HG03432 (cell line): ENCODE measurements around the gene FMNL2.
A peak's percentile ranks its signal among the peaks of the same experiment; 100 is the strongest.

Experiments
- ATAC-seq: cut with Tn5 transposase; IDR thresholded peaks from one replicate; pipeline ENCODE4 v1.9.1; 2021; ENCODE audit warnings: mild to moderate bottlenecking, moderate library complexity; ENCODE audit not compliant: unreplicated experiment

FMNL2 gene

GRCh38 chr2:152488075-152488474 lies 153.1 kb downstream of the FMNL2 start:
- ATAC-seq: peak; percentile 27

GRCh38 chr2:152489364-152489763 lies 154.4 kb downstream of the FMNL2 start:
- no peak for ATAC-seq

- no peak for ATAC-seq
Measured at GRCh38 chr2:152490686-152491455, 155.9 kb downstream of the FMNL2 start.

GRCh38 chr2:152492131-152492530 lies 157.2 kb downstream of the FMNL2 start:
- no peak for ATAC-seq

GRCh38 chr2:152492911-152493310 lies 157.9 kb downstream of the FMNL2 start:
- ATAC-seq: no peak

GRCh38 chr2:152493417-152493816 lies 158.4 kb downstream of the FMNL2 start:
- ATAC-seq: no peak

GRCh38 chr2:152493945-152494528 lies 159.1 kb downstream of the FMNL2 start:
- no peak for ATAC-seq

GRCh38 chr2:152496371-152496770 lies 161.4 kb downstream of the FMNL2 start:
- ATAC-seq: no peak

- peak; percentile 80 for ATAC-seq
Measured at GRCh38 chr2:152497481-152498052, 162.6 kb downstream of the FMNL2 start.

GRCh38 chr2:152499331-152499816 lies 164.4 kb downstream of the FMNL2 start:
- ATAC-seq: peak; percentile 15

GRCh38 chr2:152499896-152500735 lies 165.1 kb downstream of the FMNL2 start:
- ATAC-seq: peak; percentile 54

- no peak for ATAC-seq
Measured at GRCh38 chr2:152500772-152501171, 165.8 kb downstream of the FMNL2 start.

GRCh38 chr2:152501666-152502065 lies 166.7 kb downstream of the FMNL2 start:
- ATAC-seq: no peak

- ATAC-seq: no peak
Measured at GRCh38 chr2:152504618-152505017, 169.6 kb downstream of the FMNL2 start.

GRCh38 chr2:152505495-152505906 lies 170.5 kb downstream of the FMNL2 start:
- ATAC-seq: peak; percentile 46

GRCh38 chr2:152506843-152507242 lies 171.9 kb downstream of the FMNL2 start:
- peak; percentile 85 for ATAC-seq

- no peak for ATAC-seq
Measured at GRCh38 chr2:152507907-152508306, 172.9 kb downstream of the FMNL2 start.

GRCh38 chr2:152508446-152508845 lies 173.5 kb downstream of the FMNL2 start:
- no peak for ATAC-seq

- ATAC-seq: no peak
Measured at GRCh38 chr2:152509772-152510491, 175.0 kb downstream of the FMNL2 start.

GRCh38 chr2:152510621-152511020 lies 175.6 kb downstream of the FMNL2 start:
- ATAC-seq: no peak
